ENCODE results near the gene CLDN1.

The CLDN1 gene

DNA sequence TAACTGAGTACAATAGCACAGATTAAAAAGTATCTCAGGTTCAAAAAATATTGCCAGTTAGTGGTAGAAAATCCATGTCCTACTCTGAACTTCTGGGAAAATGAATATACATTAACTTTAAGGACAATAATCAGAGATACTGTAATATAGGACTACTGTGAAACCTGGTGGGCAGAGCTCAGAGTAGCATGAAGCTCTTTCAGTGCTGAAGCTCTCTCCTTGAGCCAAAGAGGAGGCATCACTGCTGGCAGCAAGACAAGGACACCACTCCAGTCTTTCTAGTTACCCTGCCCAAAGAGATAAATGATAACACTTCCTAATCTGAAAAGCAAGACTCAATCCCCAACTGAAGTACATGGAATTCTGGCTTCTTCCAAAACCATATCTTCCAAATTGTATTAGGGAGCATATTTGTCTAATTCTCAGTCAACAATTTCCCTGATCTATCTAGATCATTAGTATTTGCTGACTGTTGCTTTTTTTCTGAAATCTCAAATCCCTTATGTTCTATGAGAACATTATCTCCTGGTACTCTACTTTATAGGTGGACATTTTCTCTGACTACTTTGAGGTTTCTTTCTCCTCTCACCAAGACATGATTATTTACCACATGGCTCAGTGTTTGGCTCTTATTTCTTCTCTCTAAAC, 55.9 kb downstream of the CLDN1 start:
- no peak overlapping the region for H3K4me3 ChIP-seq (ENCODE audit: low read length, poor library complexity, severe bottlenecking)
- H3K79me2 ChIP-seq (ENCODE audit: insufficient read depth, low read length), result no peaks in the 10 kb centered on the region
- H3K9me3 ChIP-seq (ENCODE audit: insufficient read depth, low read depth, low read length), result no peaks in the 10 kb centered on the region
- H3K36me3 ChIP-seq (ENCODE audit: insufficient read depth, low read length), result no peaks in the 10 kb centered on the region
- H4K20me1 ChIP-seq (ENCODE audit: insufficient read depth, low read length, poor library complexity, severe bottlenecking), result no peaks in the 10 kb centered on the region
- no peak overlapping the region for H3K4me2 ChIP-seq (ENCODE audit: low read depth, low read length, poor library complexity, severe bottlenecking)
- H3F3A ChIP-seq (ENCODE audit: low read depth), result no peaks in the 10 kb centered on the region
- no peak overlapping the region for H3K9ac ChIP-seq (ENCODE audit: low read depth, low read length, poor library complexity, severe bottlenecking)
- no peak overlapping the region for H2AFZ ChIP-seq (ENCODE audit: low read length)
- no peaks in the 10 kb centered on the region for H3K9me2 ChIP-seq (replicated peaks; ENCODE audit: low read depth, low read length)
- no peak for TF ChIP-seq EZH2phosphoT487 (IDR thresholded peaks at IDR 0.05; ENCODE audit: borderline replicate concordance)
- TF ChIP-seq, protein P1, sequence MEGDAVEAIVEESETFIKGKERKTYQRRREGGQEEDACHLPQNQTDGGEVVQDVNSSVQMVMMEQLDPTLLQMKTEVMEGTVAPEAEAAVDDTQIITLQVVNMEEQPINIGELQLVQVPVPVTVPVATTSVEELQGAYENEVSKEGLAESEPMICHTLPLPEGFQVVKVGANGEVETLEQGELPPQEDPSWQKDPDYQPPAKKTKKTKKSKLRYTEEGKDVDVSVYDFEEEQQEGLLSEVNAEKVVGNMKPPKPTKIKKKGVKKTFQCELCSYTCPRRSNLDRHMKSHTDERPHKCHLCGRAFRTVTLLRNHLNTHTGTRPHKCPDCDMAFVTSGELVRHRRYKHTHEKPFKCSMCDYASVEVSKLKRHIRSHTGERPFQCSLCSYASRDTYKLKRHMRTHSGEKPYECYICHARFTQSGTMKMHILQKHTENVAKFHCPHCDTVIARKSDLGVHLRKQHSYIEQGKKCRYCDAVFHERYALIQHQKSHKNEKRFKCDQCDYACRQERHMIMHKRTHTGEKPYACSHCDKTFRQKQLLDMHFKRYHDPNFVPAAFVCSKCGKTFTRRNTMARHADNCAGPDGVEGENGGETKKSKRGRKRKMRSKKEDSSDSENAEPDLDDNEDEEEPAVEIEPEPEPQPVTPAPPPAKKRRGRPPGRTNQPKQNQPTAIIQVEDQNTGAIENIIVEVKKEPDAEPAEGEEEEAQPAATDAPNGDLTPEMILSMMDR (conservative IDR thresholded peaks at IDR 0.05; ENCODE audit: low read length), result no peak
- H3K27me3 ChIP-seq (ENCODE audit: insufficient read depth, low read length, poor library complexity, severe bottlenecking), result no peaks in the 10 kb centered on the region
- no peaks in the 10 kb centered on the region for H3K4me1 ChIP-seq (ENCODE audit: insufficient read depth, low read length, poor library complexity, severe bottlenecking)

DNA sequence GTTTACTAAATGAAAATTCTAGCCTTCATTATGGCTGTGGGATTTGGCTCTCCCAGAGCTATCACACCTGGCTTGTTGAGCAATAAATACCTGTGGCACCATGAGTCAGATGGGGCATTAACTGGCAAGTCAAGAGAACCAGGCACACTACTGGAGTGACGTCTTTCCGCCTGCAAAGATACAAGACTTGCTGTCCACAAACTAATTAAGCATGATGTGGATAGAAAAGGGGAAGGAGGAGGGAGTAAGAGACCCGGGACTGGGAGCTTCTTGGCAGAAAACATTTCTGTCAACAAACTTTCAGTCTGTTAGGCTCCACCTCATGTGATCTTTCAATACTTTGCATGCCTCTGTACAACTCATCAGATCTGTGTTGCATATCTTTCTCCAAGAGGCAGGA, 56.5 kb downstream of the CLDN1 start:
- Histone ChIP-seq H3K9me2 (replicated peaks; ENCODE audit: low read depth, low read length) (no peaks in the 10 kb centered on the region), H3K9ac (ENCODE audit: low read depth, low read length, poor library complexity, severe bottlenecking) (no peak overlapping the region), H4K20me1 (ENCODE audit: insufficient read depth, low read length, poor library complexity, severe bottlenecking) (no peaks in the 10 kb centered on the region), H3K4me1 (ENCODE audit: insufficient read depth, low read length, poor library complexity, severe bottlenecking) (no peaks in the 10 kb centered on the region), H3K4me2 (ENCODE audit: low read depth, low read length, poor library complexity, severe bottlenecking) (no peak overlapping the region), H3K79me2 (ENCODE audit: insufficient read depth, low read length) (no peaks in the 10 kb centered on the region), H3K9me3 (ENCODE audit: insufficient read depth, low read depth, low read length) (no peaks in the 10 kb centered on the region), H3K4me3 (ENCODE audit: low read length, poor library complexity, severe bottlenecking) (no peak overlapping the region), H3F3A (ENCODE audit: low read depth) (no peaks in the 10 kb centered on the region), H2AFZ (ENCODE audit: low read length) (no peak overlapping the region), H3K27me3 (ENCODE audit: insufficient read depth, low read length, poor library complexity, severe bottlenecking) (no peaks in the 10 kb centered on the region), H3K36me3 (ENCODE audit: insufficient read depth, low read length) (no peaks in the 10 kb centered on the region)
- no peak for TF ChIP-seq EZH2phosphoT487 (IDR thresholded peaks at IDR 0.05; ENCODE audit: borderline replicate concordance)
- TF ChIP-seq, protein P1 (conservative IDR thresholded peaks at IDR 0.05; ENCODE audit: low read length), result no peak

DNA sequence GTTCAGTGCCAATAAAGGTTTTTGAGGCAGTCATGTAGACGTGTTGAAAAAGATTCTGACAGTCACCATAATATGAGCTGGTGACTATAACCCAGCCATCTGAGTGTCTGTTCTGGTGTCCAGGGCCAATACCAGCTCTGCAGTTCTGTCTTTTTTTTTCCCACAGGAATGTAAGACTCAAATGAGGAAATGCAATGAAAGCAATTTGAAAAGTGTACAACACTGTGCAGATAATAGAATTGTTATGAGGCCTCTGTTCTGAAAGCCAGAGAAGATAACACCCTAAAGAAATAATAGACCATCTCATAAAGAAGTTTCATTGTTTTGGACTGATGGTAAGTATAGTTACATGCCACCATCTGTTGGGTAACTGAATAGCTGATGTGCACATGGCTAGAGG, 57.1 kb downstream of the CLDN1 start:
- Histone ChIP-seq H2AFZ (ENCODE audit: low read length) (no peak overlapping the region), H3K9me3 (ENCODE audit: insufficient read depth, low read depth, low read length) (no peaks in the 10 kb centered on the region), H3K4me2 (ENCODE audit: low read depth, low read length, poor library complexity, severe bottlenecking) (no peak overlapping the region), H3K9ac (ENCODE audit: low read depth, low read length, poor library complexity, severe bottlenecking) (no peak overlapping the region), H3K27me3 (ENCODE audit: insufficient read depth, low read length, poor library complexity, severe bottlenecking) (no peaks in the 10 kb centered on the region), H3K36me3 (ENCODE audit: insufficient read depth, low read length) (no peaks in the 10 kb centered on the region), H3K79me2 (ENCODE audit: insufficient read depth, low read length) (no peaks in the 10 kb centered on the region), H3K9me2 (replicated peaks; ENCODE audit: low read depth, low read length) (no peaks in the 10 kb centered on the region), H3K4me1 (ENCODE audit: insufficient read depth, low read length, poor library complexity, severe bottlenecking) (no peaks in the 10 kb centered on the region), H3K4me3 (ENCODE audit: low read length, poor library complexity, severe bottlenecking) (no peak overlapping the region), H4K20me1 (ENCODE audit: insufficient read depth, low read length, poor library complexity, severe bottlenecking) (no peaks in the 10 kb centered on the region), H3F3A (ENCODE audit: low read depth) (no peaks in the 10 kb centered on the region)
- no peak for TF ChIP-seq EZH2phosphoT487 (IDR thresholded peaks at IDR 0.05; ENCODE audit: borderline replicate concordance)
- TF ChIP-seq, protein P1 (conservative IDR thresholded peaks at IDR 0.05; ENCODE audit: low read length), result no peak

All from Loucy (cell line).